HG03025 (cell line): ENCODE data around the gene COL9A3.

Experiments used
- ATAC-seq: cut with Tn5 transposase; IDR thresholded peaks from one replicate; pipeline ENCODE4 v1.9.1; 2021; ENCODE audit warnings: mild to moderate bottlenecking, moderate library complexity; ENCODE audit not compliant: unreplicated experiment, low FRiP score

COL9A3 gene

DNA sequence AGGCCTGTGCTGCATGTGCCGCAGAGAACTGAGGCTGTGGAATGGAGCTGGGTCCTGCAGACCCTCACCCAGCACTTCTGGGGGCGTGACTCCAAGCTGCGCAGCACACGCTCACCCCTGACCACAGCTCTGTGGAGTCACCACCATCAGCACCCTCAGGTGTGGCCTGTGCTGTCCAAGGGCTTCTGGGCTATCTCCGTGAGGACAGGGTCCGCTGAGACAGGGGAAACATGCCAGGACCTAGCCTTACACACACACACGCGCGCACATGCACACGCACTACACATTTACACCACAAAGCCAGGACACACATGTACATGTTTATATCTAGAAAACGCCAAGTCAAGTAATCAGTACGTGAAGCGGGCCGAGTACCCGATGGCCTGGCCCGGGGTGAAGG, 71.6 kb downstream of the COL9A3 start:
- ATAC-seq = no peak

GRCh38 chr20:62888910-62889309, 72.1 kb downstream of the COL9A3 start:
- ATAC-seq = no peak

DNA sequence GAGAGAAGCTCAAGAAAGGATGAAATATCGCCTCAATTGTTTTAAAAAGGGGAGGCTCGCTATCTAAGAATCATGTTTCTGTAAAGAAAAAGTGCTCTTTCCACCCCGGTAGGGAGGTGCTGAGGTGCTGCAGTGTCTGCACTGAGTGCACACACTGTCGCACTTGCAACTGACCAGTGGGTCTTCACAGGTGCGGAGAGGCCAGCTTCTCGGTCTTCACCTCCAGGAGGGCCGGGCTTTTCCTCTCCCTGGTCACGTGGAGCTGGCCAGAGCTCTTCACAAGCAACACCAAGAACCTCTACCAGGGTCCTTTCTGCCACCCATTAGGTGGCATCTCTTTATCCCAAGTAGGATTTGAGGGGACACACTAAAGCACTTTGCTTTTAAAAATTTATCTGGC, 72.6 kb downstream of the COL9A3 start:
- no peak for ATAC-seq

- ATAC-seq = no peak
Measured at GRCh38 chr20:62889871-62890270, 73.0 kb downstream of the COL9A3 start.

DNA sequence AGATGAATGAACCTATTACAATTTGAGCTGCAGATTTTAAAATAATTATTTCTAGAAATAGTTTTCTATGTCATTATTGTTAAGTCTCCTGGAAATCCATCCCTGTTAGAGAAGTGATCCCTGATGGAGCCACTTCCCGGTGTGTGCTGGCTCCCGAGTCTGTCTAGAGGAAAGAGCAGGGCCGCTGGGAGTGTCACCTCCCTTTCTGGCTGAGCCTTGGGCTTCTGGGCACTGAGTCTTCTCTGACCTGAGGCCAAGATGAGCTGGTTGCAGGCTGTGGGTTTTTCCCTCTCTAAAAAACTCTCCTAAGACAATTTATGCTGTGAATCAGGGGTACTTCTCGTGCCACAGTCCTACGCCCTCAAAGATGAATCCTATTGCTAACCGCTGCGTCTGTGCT, 73.6 kb downstream of the COL9A3 start:
- no peak for ATAC-seq
